CD4-positive, alpha-beta T cell treated with Interleukin-15 for 1 hour (primary cell): ENCODE results near the gene PELI1.

Experiments used
- DNase-seq: peaks from one replicate; pipeline ENCODE4 v3.0.0-alpha.2; 2020

The PELI1 gene

DNA sequence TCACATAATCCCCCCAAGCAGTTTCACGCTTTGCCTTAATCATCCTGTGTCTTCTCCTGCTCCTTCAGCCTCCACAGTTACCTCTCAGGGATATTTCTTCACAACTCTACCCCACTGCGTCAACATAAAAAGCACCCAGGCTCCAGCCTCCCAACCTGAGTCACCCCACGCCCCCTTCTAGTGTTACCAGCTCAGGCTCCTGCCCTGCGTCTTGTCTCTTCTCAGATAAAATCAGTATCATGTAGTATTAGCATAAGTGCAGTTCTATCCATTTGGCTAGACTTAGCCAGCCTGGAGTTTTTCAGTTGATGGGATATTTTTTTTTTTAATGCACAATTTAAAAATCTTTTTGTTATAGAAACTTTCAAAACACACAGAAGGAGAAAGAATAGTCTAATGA, 9.6 kb upstream of the PELI1 start:
- DNase-seq, result no peak

DNA sequence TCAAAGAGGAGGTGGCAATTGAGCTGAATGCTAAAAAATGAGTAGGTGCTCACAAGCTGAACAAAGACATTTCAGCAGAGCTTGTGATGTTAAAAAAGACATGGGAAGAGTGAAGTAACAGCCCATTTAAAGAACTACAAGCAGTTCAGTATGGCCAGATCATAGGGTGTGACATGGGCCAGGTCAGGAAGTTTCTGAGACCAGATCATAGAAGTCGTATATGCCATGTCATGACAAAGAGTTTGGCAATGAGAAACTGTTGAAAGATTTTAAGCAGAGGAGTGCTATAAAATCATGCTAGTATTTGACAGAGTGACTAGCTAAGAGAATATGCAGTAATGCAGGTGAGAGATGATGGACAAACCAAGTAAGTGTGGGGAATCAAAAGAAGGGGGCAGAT, 7.3 kb upstream of the PELI1 start:
- DNase-seq, result no peak

DNA sequence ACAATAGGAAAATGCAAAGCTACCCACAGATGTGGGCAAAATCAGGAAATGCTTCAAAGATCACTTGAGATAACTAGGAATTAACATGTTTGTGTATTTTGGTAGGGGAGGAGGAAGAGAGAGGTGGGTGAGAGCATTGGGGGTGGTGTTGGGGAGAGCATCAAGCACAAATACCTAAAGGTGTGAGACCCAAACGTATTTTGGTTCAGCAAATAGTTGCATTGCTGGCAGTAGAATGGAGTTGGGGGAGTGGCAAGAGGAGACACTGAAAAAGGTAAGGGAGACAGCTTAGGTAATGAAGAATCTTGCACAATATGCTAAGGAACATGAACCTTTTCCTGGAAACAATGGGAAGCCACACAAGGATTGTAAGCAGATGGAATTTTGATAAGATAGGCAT, 1.5 kb upstream of the PELI1 start:
- DNase-seq, result no peak

- DNase-seq, result no peak
Observed at GRCh38 chr2:64145119-64145518, 899 bp upstream of the PELI1 start.

- DNase-seq, result peak; percentile 23
Observed at GRCh38 chr2:64143169-64144056, 807 bp downstream of the PELI1 start.

GRCh38 chr2:64142741-64143168, 1.5 kb downstream of the PELI1 start:
- DNase-seq, result no peak

GRCh38 chr2:64141674-64142405, 2.4 kb downstream of the PELI1 start:
- DNase-seq, result no peak

DNA sequence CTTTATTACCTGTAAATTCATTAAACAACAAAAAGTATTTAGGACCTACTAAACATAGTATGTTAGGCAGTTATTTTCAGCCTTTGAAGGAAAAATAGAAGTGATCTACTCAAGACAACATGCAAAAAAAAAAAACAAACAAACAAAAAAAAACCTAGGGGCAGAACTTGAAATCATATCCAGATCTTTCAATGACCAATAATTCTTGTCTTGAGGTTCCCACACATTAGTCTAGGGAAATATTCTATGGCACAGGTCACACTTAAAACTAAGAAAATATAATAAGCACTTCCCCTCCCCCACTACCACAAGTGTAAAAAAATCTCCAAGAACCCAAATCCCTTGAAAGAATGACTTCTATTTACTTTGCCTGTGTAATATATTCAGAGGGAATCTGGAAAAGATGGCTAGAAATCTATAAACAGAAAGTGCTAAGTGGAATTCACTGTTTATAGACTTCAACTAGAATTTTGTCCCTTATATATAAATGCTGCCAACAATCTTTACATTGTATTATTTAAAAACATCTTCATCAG, 3.5 kb downstream of the PELI1 start:
- no peak for DNase-seq

- no peak for DNase-seq
Observed at GRCh38 chr2:64139956-64140355, 4.3 kb downstream of the PELI1 start.

- DNase-seq, result no peak
Observed at GRCh38 chr2:64137996-64138395, 6.2 kb downstream of the PELI1 start.

GRCh38 chr2:64137567-64137966, 6.7 kb downstream of the PELI1 start:
- DNase-seq, result no peak

- no peak for DNase-seq
Observed at GRCh38 chr2:64135421-64135820, 8.8 kb downstream of the PELI1 start.

DNA sequence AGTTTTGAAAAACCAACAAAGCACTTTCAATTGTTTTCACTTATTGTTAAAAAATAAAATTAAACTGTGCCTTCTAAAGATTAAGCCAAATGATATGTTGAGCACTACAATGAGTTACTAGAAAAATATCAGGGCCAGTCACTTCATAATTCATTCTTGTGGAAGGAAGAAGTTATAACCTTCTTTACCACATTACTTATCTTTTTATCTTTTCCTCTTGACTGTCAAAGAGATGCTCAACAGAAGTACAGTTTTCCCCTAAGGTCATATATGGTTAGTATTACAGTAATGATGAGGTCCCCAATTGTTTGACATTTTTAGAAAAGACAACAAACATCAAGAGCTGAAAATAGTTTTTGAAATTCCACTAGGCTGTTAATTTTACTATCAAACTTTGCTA, 9.4 kb downstream of the PELI1 start:
- no peak for DNase-seq

DNA sequence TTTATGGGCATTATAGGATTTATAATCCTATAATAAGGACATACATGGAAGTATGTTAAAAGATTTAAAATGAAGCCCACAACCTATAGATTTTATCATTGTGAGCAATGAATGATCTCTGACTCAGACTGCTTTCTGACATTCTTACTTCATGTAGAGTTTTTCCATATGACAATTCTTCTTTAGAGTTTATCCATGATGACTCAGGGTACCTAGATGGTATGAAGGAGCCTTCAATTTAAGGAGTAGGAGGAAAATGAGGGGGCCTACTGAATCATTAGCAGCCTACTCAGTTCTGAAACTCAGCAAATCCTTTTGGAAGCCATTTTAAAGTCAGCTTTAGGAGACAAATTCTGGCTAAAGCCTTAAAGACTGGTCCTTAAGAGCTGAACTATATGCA, 10.4 kb downstream of the PELI1 start:
- no peak for DNase-seq

- no peak for DNase-seq
Observed at GRCh38 chr2:64133354-64133753, 10.9 kb downstream of the PELI1 start.

GRCh38 chr2:64130333-64130732, 13.9 kb downstream of the PELI1 start:
- no peak for DNase-seq

DNA sequence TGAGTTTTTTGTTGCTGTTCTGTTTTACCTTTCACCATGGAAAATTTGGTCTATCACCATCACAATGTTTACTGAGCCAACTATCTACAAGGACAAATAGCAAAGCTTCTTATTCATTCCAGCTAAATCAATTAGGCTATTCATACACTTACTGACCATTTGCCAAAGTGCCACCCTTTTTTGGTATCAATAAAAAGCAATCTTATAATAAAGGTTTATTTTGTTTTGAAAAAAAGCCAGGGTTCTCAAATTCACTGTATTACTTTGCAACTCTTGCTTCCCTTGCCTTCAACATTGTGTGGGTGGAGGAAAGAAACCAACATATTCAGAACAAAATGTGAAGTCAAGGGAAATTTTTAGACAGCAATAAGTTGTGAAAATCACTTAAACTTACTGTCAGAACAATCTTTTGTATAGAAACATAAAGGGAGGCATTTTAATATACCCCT, 15.3 kb downstream of the PELI1 start:
- DNase-seq, result no peak

DNA sequence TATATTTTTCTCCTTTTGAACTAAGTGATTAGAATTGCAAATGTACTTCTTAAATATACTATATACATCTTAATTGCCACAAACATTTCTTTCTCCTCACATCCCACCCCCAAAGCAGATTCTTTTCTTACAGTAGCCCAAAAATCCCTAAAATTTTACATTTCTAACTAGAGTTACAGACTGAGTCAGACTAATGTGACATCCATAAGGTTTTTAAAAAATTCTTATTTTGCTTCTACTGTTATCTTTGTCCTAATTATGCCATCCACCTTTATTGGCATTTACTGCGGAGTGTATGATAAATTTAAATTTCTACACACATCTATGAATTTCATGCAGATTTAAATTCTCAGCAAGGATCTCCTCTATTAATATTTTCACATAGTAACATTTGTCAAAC, 15.8 kb downstream of the PELI1 start:
- no peak for DNase-seq

- no peak for DNase-seq
Observed at GRCh38 chr2:64127119-64127518, 17.1 kb downstream of the PELI1 start.

DNA sequence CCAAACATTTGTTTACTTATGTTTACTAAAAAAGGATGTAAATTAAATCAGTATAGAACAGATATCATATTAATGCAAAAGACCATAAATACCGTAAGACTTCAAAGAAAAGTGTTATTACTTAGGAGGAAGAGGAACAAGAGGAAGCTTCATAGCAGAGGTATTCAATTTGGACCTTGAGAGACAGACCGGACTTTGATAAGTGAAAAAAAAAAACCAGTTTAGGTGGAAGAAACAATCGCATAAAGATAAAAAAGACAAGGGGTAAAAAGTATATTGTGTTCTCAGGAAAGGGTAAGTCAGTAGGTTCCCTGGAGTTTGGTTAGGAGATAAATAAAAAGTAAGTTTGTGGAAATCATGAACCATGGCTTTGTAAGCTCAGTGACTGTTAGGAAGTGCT, 17.6 kb downstream of the PELI1 start:
- DNase-seq, result no peak

- no peak for DNase-seq
Observed at GRCh38 chr2:64124571-64124970, 19.6 kb downstream of the PELI1 start.

DNA sequence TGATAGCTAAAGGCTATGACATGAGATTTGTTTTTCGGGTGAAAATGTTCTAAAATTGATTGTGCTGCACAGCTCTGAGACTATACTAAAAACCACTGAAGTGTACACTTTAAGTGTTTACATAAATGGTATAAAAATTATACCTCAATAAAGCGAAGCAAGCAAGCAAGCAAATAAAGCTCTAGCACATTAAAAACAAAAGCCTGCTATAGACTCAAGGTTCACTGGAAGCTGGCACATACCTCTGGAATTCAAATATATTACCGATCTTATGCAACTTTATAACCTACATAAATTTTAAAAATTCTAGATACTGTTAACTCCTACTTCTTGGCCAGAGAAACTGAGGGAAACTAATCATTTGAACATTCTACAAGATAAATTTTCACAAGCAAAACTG, 20.1 kb downstream of the PELI1 start:
- no peak for DNase-seq

DNA sequence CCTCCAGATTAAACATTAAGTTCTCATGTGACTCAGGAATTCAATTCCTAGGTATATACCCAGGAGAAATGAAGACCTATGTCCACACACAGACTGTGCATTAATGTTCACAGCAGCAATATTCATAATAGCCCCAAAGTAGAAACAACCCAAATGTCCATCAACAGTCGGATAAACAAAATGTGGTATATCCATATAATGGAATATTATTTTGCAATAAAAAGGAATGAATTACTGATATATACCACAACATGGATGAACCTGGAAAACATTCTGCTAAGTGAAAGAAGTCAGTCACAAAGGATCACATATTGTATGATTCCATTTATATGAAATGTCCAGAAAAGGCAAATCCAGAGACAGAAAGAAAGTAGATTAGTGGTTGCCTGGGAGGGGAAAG, 20.5 kb downstream of the PELI1 start:
- DNase-seq, result no peak

GRCh38 chr2:64122358-64122757, 21.9 kb downstream of the PELI1 start:
- DNase-seq, result no peak
